Fibroblast of villous mesenchyme (primary cell): ENCODE data around the gene STIP1. TPM values are rescaled to one million over a fixed set of nuclear protein-coding genes. Genes with fewer than 3 reads are reported as not detected.

ENCODE experiments used
- DNase-seq: peaks from one replicate; pipeline ENCODE4 v3.0.0-alpha.2; 2010; ENCODE audit warnings: low read depth
- H3K4me3 ChIP-seq: 2 replicates; pipeline ENCODE4 v1.5.1; 2011; ENCODE audit warnings: low read depth, mild to moderate bottlenecking, low read length
- total RNA-seq: library from RNA; depleted of rRNA; stranded (reverse); fragments of >200 nt; gene quantifications from 2 replicates; pipeline ENCODE4 v1.2.3, GENCODE V29; 2012
- TF ChIP-seq, protein P1 (sequence below): IDR thresholded peaks from 2 replicates; pipeline ENCODE4 v1.5.1; 2012; ENCODE audit warnings: low read depth, mild to moderate bottlenecking, low read length; ENCODE audit not compliant: insufficient read depth

STIP1 gene
- total RNA-seq, 1 donor, result 206 TPM

DNA sequence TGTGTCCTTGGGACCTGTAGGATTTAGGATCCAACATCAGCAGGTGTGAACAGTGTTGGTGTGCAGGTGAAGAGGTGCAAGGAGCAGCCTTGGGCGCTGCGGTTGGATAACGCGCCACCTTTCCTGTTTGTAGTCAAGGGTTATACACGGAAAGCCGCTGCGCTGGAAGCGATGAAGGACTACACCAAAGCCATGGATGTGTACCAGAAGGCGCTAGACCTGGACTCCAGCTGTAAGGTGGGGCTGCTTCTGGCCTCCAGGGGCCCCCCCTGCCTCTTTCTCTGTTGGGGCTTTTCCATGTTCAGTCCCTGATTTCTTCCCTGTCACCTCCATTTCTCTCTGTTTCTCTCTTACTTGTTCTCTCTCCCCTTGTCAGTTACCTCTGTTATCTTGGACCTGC lies 17.0 kb downstream of the STIP1 start:
- TF ChIP-seq, protein P1, sequence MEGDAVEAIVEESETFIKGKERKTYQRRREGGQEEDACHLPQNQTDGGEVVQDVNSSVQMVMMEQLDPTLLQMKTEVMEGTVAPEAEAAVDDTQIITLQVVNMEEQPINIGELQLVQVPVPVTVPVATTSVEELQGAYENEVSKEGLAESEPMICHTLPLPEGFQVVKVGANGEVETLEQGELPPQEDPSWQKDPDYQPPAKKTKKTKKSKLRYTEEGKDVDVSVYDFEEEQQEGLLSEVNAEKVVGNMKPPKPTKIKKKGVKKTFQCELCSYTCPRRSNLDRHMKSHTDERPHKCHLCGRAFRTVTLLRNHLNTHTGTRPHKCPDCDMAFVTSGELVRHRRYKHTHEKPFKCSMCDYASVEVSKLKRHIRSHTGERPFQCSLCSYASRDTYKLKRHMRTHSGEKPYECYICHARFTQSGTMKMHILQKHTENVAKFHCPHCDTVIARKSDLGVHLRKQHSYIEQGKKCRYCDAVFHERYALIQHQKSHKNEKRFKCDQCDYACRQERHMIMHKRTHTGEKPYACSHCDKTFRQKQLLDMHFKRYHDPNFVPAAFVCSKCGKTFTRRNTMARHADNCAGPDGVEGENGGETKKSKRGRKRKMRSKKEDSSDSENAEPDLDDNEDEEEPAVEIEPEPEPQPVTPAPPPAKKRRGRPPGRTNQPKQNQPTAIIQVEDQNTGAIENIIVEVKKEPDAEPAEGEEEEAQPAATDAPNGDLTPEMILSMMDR, result no peak
- no peak for DNase-seq
- no peak overlapping the region for H3K4me3 ChIP-seq

DNA sequence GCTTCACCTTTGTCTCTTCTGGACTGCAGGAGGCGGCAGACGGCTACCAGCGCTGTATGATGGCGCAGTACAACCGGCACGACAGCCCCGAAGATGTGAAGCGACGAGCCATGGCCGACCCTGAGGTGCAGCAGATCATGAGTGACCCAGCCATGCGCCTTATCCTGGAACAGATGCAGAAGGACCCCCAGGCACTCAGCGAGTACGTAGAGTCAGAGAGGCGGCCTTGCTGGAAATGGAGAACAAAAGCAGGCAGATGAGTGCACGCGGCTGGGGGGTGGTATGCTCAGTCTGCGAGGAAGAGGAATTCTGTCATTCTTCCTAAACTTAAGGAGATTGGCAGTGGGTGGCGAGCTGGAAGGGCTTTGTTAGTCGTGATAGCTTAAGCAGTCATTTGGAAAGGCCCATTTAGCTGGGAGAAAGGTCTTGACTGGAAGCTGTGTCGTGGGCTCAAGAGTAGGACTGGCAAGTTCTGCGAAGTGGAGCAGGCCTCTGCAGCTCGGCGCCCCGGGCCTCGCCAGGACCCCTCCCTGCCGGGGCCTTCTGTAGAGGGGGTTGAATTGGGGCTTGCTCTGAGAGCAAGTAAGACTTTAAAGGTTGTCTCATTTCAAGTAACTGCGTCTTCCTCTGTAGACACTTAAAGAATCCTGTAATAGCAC lies 17.6 kb downstream of the STIP1 start:
- DNase-seq, result no peak
- TF ChIP-seq, protein P1, result no peak
- no peak overlapping the region for H3K4me3 ChIP-seq

DNA sequence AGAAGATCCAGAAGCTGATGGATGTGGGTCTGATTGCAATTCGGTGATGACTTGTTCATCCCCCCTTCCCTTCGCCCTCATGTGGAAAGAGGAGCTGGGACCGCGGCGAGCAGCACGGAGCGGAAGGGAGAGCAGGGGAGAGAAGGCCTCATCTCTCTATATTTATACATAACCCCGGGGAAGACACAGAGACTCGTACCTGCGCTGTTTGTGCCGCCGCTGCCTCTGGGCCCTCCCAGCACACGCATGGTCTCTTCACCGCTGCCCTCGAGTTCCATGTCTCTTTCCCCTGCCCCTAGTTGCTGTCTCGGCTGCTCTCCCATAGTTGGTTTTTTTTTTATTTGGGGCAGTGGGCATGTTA lies 18.1 kb downstream of the STIP1 start:
- H3K4me3 ChIP-seq, result no peak overlapping the region
- no peak for DNase-seq
- TF ChIP-seq, protein P1, result no peak

DNA sequence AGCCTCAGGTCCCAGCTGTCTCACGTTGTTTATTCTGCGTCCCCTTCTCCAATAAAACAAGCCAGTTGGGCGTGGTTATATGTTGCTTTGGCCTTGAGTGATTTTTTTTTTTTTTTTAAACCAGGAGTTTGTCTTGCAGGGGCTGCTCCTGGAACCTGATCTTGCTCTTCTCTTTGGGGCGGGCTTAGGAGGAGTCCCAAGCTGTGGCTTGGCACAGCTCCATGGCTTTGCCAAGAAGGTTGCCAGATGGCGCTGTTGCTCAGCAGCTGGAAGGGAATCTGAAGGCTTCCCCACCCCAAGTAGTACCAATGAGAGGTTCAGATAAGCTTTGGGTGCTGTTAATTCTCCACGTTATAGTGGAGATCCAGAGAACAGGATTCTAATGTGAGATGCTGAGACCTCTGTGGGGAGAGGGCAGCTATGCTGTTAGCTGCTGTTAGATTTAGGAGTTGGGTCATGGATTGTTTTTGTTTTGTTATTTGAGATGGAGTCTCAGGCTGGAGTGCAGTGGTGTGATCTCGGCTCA lies 18.6 kb downstream of the STIP1 start:
- TF ChIP-seq, protein P1, result peak; percentile 68
- DNase-seq, result peak; percentile 98
- no peak overlapping the region for H3K4me3 ChIP-seq

DNA sequence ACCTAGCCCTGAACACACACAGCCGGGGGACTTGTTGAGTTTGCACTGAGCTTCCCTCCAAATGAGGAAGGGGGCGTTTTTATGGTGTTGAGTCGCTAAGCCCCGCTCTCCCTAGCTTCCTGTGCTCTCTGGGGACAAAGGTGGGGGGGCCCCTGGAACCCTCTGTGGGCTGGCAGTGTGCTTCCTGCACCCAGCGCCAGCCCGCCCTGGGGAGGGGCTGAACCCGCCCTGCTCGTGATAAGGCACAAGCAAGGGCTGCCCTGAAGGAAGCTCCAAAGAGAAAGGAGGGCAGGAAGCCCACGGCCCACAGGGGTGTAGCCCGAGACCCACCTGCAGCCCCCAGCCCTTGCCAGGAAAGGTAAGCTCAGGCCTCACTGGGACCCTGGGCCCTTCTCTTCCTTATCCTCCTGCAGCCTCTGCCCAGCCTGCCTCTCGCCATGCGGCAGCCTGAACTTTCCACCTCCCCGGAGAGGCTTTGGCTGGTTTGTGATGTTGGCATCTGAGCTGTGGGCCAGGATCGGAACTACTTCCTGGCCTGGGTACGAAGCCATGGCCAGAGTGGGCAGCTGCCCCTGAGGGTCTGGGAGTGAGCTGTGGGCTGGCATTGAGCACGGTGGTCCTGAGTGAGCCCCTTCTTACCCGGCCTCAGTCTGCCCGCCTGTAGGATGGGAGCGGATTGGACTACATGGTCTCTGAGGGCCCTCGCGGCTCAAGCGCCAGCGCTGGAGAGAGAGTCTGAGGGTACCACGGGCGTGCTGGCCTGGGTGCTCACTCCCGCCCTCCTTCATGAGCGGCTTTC lies 20.7 kb downstream of the STIP1 start, which contains the start of gene FERMT3:
TSS of gene FERMT3 (plus strand) at position 265 of the 799 bp plus-strand sequence. CDS start 644 bp downstream, outside the sequence.
- no peak for DNase-seq
- TF ChIP-seq, protein P1, result no peak
- peak within 1 kb of the TSS; percentile 24 for H3K4me3 ChIP-seq

DNA sequence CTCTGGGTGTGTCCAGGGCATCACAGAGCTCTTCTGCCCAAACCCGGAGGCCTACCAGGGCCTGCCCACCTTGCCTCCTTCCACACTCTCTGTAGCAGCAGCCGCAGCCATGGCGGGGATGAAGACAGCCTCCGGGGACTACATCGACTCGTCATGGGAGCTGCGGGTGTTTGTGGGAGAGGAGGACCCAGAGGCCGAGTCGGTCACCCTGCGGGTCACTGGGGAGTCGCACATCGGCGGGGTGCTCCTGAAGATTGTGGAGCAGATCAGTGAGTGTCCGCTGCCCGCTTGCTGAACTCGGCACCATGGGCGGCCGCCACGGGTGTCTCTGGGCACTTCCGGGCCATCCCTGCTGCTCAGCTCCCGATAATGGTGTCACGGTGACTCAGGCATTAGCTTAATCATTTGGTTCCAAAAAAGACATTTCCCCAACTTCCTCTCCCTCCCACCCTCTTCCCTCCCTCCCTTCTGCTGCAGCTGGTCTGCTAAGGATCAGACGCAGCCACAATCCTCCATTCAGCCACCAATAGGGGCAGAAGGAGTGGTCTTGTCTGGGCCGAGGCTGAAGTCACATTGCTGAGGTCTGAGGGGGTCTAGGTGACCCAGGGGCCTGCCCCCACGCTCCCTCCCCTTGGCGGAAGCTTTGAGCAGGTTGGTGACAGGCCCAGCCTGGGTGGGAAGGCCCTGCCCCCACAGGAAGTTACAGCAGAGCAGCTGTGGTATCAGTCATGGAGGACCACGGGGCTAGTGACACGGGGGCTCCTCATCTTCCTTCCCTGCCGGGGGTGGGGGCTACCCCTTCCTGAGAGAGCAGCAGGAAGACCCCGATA lies 21.5 kb downstream of the STIP1 start:
- TF ChIP-seq, protein P1, result no peak
- peak; percentile 84 for DNase-seq
- H3K4me3 ChIP-seq, result peak overlapping the region; percentile 24
